BLaER1 treated with 17β-estradiol and CSF1 and Interleukin-3, amounts not matched to agents 10 nM and 100 nM (cell line): ENCODE measurements around the gene PPA2.
A peak's percentile ranks its signal among the peaks of the same experiment; 100 is the strongest.
"Not testable (repeated sequence)": the region's sequence is repeated elsewhere in the genome, so short reads cannot be mapped to it uniquely, and the experiment has no call there.

ENCODE experiments used
- H3K27ac ChIP-seq, 11 experiments: shearing (Covaris generic); formaldehyde crosslinking; 2 replicates each; pipeline ENCODE4 v1.8.1; 2022
- H3K27me3 ChIP-seq, 11 experiments: shearing (Covaris generic); formaldehyde crosslinking; 2 replicates each; pipeline ENCODE4 v1.8.1; 2022
- H3K36me3 ChIP-seq, 11 experiments: shearing (Covaris generic); formaldehyde crosslinking; 2 replicates each; pipeline ENCODE4 v1.8.1; 2022
- H3K4me1 ChIP-seq, 10 experiments: shearing (Covaris generic); formaldehyde crosslinking; 2 replicates each; pipeline ENCODE4 v1.8.1; 2022
- H3K4me2 ChIP-seq, 11 experiments: shearing (Covaris generic); formaldehyde crosslinking; 2 replicates each; pipeline ENCODE4 v1.8.1; 2022
- H3K4me3 ChIP-seq, 10 experiments: shearing (Covaris generic); formaldehyde crosslinking; 2 replicates each; pipeline ENCODE4 v1.8.1; 2022
- H3K9ac ChIP-seq, 11 experiments: shearing (Covaris generic); formaldehyde crosslinking; 2 replicates each; pipeline ENCODE4 v1.8.1; 2022
- H3K9me3 ChIP-seq, 11 experiments: shearing (Covaris generic); formaldehyde crosslinking; replicated peaks in 1 of 11; 2 replicates each; pipeline ENCODE4 v1.8.1; 2022
- H4K20me1 ChIP-seq, 11 experiments: shearing (Covaris generic); formaldehyde crosslinking; 2 replicates each; pipeline ENCODE4 v1.8.1; 2022
- Cebpa-rat ChIP-seq, 11 experiments: shearing (Covaris generic); IDR thresholded peaks; 2 replicates each; pipeline ENCODE4 v1.8.1; 2022

Gene PPA2

GRCh38 chr4:105495667-105496066 lies 21.8 kb upstream of the PPA2 start:
- no peak overlapping the region for H3K27ac ChIP-seq
- no peaks in the 10 kb centered on the region for H3K4me1 ChIP-seq
- H3K9me3 ChIP-seq, result peaks cover 2 to 14% (median 7%) of the 10 kb centered on the region in 11 experiments; a peak in 19 of 22 replicates
- no peaks in the 10 kb centered on the region for H3K36me3 ChIP-seq
- H4K20me1 ChIP-seq, result no peaks in the 10 kb centered on the region
- H3K9ac ChIP-seq, result no peak overlapping the region
- H3K4me3 ChIP-seq, result no peak overlapping the region
- no peak for TF ChIP-seq Cebpa-rat (IDR thresholded peaks at IDR 0.05)
- no peak overlapping the region for H3K4me2 ChIP-seq
- no peaks in the 10 kb centered on the region for H3K27me3 ChIP-seq

GRCh38 chr4:105490523-105490922 lies 16.7 kb upstream of the PPA2 start:
- H3K9me3 ChIP-seq, result peaks cover 8 to 26% (median 13%) of the 10 kb centered on the region in 11 experiments; a peak in 17 of 22 replicates
- H3K4me1 ChIP-seq, result no peaks in the 10 kb centered on the region
- H3K27ac ChIP-seq, result no peak overlapping the region
- H3K36me3 ChIP-seq, result no peaks in the 10 kb centered on the region
- TF ChIP-seq Cebpa-rat (IDR thresholded peaks at IDR 0.05), result no peak
- no peaks in the 10 kb centered on the region for H4K20me1 ChIP-seq
- H3K4me2 ChIP-seq, result no peak overlapping the region
- no peak overlapping the region for H3K4me3 ChIP-seq
- no peaks in the 10 kb centered on the region for H3K27me3 ChIP-seq
- H3K9ac ChIP-seq, result no peak overlapping the region

DNA sequence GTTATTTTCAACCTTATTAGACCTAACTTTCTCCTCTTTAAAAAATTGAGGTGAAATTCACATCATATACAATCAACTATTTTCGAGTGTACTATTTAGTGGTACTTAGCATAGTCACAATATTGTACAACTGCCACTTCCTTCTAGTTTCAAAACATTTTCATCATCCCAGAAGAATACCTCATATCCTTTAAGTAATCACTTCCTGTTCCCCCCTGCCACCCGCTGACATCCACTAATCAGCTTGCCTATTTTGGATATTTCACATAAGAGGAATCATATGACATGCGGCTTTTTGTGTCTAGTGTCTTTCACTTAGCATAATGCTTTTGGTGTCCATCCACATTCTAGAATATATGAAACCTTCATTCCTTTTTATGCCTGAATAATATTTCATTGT lies 10.0 kb upstream of the PPA2 start:
- no peaks in the 10 kb centered on the region for H3K4me1 ChIP-seq
- no peak overlapping the region for H3K9ac ChIP-seq
- no peak overlapping the region for H3K4me3 ChIP-seq
- peaks cover 0 to 20% (median 2%) of the 10 kb centered on the region in 11 experiments; a peak in 14 of 22 replicates for H3K9me3 ChIP-seq
- TF ChIP-seq Cebpa-rat (IDR thresholded peaks at IDR 0.05), result no peak
- H3K27ac ChIP-seq, result no peak overlapping the region
- no peaks in the 10 kb centered on the region for H4K20me1 ChIP-seq
- no peak overlapping the region for H3K4me2 ChIP-seq
- H3K27me3 ChIP-seq, result no peaks in the 10 kb centered on the region
- H3K36me3 ChIP-seq, result no peaks in the 10 kb centered on the region

DNA sequence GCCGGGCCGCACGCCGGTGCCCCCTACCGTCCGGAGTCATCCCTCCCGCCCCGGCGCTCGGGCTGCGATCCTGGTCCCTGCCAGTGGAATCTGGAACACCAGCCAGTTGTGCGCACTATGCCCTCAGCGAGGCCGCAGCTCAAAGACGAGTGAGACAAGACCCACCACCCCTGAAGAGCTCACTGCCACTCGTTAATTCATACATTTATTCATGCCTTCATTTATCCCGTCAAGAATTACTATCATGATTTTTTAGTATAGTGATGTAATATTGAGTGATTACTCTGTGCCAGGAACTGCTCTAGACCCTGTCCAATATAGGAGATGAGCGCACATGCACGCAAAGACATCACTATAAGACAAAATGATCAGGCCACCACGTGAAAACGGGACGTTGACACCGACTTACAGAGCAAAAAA lies 247 bp upstream of the PPA2 start:
- H3K27ac ChIP-seq, result peak overlapping the region; percentile 84 to 99 (median 97)
- H3K9ac ChIP-seq, result peak overlapping the region; percentile 88 to 98 (median 97)

GRCh38 chr4:105472871-105473323 lies 965 bp downstream of the PPA2 start:
- Histone ChIP-seq H3K27ac (peak overlapping the region; percentile 84 to 99 (median 97)), H4K20me1 (peaks cover 0 to 50% (median 32%) of the 10 kb centered on the region in 11 experiments; a peak in 16 of 22 replicates), H3K4me2 (peak overlapping the region; percentile 77 to 96 (median 85)), H3K4me3 (peak overlapping the region; percentile 73 to 96 (median 93)), H3K36me3 (peaks cover 5 to 33% (median 22%) of the 10 kb centered on the region in 11 experiments; a peak in 21 of 22 replicates), H3K9ac (peak overlapping the region; percentile 88 to 98 (median 97)), H3K4me1 (peaks cover 17 to 37% (median 22%) of the 10 kb centered on the region in 10 experiments), H3K9me3 (peaks cover 0 to 7% (median 4%) of the 10 kb centered on the region in 11 experiments; a peak in 7 of 22 replicates), H3K27me3 (no peaks in the 10 kb centered on the region)
- no peak for TF ChIP-seq Cebpa-rat (IDR thresholded peaks at IDR 0.05)

More for the DNA sequence above, 247 bp upstream of the PPA2 start:
- Histone ChIP-seq H3K36me3 (peaks cover 0 to 21% (median 11%) of the 10 kb centered on the region in 11 experiments; a peak in 10 of 22 replicates), H3K4me2 (peak overlapping the region; percentile 77 to 96 (median 85); a peak in 18 of 22 replicates), H3K9me3 (no peaks in the 10 kb centered on the region), H4K20me1 (peaks cover 0 to 38% (median 29%) of the 10 kb centered on the region in 11 experiments; a peak in 15 of 22 replicates), H3K27me3 (no peaks in the 10 kb centered on the region), H3K4me3 (peak overlapping the region; percentile 73 to 96 (median 93)), H3K4me1 (peaks cover 17 to 37% (median 22%) of the 10 kb centered on the region in 10 experiments)
- no peak for TF ChIP-seq Cebpa-rat (IDR thresholded peaks at IDR 0.05)

- Histone ChIP-seq H3K36me3 (peaks cover 17 to 45% (median 34%) of the 10 kb centered on the region in 11 experiments), H3K9me3 (peaks cover 6 to 18% (median 15%) of the 10 kb centered on the region in 11 experiments; a peak in 20 of 22 replicates), H3K27me3 (no peaks in the 10 kb centered on the region), H3K4me2 (peak overlapping the region; percentile 77 to 96 (median 85)), H3K4me3 (peak overlapping the region; percentile 73 to 96 (median 93); a peak in 19 of 20 replicates), H3K27ac (peak overlapping the region; percentile 84 to 99 (median 97); a peak in 19 of 22 replicates), H3K4me1 (peaks cover 17 to 37% (median 22%) of the 10 kb centered on the region in 10 experiments), H4K20me1 (peaks cover 0 to 63% (median 36%) of the 10 kb centered on the region in 11 experiments; a peak in 16 of 22 replicates), H3K9ac (peak overlapping the region; percentile 88 to 98 (median 97); a peak in 21 of 22 replicates)
- TF ChIP-seq Cebpa-rat (IDR thresholded peaks at IDR 0.05), result no peak
Observed at GRCh38 chr4:105471566-105472176, 2.2 kb downstream of the PPA2 start.

GRCh38 chr4:105470766-105471165 lies 3.1 kb downstream of the PPA2 start:
- H3K9ac ChIP-seq, result peak overlapping the region in 3 of 11 experiments; percentile 96 to 98 (median 98); a peak in 3 of 22 replicates

GRCh38 chr4:105469736-105470135 lies 4.1 kb downstream of the PPA2 start:
- Histone ChIP-seq H3K9me3 (peaks cover 21 to 38% (median 32%) of the 10 kb centered on the region in 11 experiments), H3K36me3 (peaks cover 34 to 64% (median 53%) of the 10 kb centered on the region in 11 experiments), H3K9ac (no peak overlapping the region; a peak in 1 of 22 replicates)

More at GRCh38 chr4:105470766-105471165, 3.1 kb downstream of the PPA2 start:
- peaks cover 24 to 54% (median 43%) of the 10 kb centered on the region in 11 experiments for H3K36me3 ChIP-seq
- TF ChIP-seq Cebpa-rat (IDR thresholded peaks at IDR 0.05), result no peak
- H3K27ac ChIP-seq, result peak overlapping the region in 1 of 11 experiments; percentile 98; a peak in 3 of 22 replicates
- H3K4me1 ChIP-seq, result peaks cover 17 to 37% (median 22%) of the 10 kb centered on the region in 10 experiments
- peaks cover 0 to 69% (median 36%) of the 10 kb centered on the region in 11 experiments; a peak in 16 of 22 replicates for H4K20me1 ChIP-seq
- peaks cover 12 to 27% (median 23%) of the 10 kb centered on the region in 11 experiments; a peak in 20 of 22 replicates for H3K9me3 ChIP-seq
- H3K4me2 ChIP-seq, result peak overlapping the region in 9 of 11 experiments; percentile 84 to 96 (median 88); a peak in 17 of 22 replicates
- peak overlapping the region in 1 of 10 experiments; percentile 83; a peak in 2 of 20 replicates for H3K4me3 ChIP-seq
- no peaks in the 10 kb centered on the region for H3K27me3 ChIP-seq

DNA sequence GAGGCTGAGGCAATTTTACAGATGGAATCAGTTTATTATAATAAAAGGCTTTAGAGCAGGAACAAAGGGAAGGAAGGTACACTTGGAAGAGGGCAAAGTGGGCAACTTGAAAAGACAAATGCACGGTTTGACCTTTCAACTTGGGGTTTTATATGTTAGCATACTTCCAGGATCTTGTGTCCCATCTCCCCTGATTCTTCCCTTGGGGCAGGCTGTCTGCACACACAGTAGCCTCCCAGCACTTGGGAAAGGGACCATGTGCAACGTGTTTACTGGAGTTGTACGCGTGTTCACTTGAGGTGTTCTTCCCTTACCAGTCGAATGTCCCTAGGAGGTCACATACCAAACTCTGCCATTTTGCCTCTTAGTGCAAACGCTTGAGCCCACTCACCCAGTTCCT lies 7.3 kb downstream of the PPA2 start:
- Histone ChIP-seq H3K9me3 (peaks cover 43 to 64% (median 52%) of the 10 kb centered on the region in 11 experiments), H3K4me2 (no peak overlapping the region), H4K20me1 (peaks cover 0 to 80% (median 36%) of the 10 kb centered on the region in 11 experiments; a peak in 16 of 22 replicates), H3K27me3 (no peaks in the 10 kb centered on the region), H3K27ac (no peak overlapping the region), H3K4me3 (no peak overlapping the region), H3K4me1 (peaks cover 6 to 35% (median 12%) of the 10 kb centered on the region in 10 experiments; a peak in 19 of 20 replicates), H3K9ac (no peak overlapping the region), H3K36me3 (peaks cover 51 to 94% (median 84%) of the 10 kb centered on the region in 11 experiments)
- TF ChIP-seq Cebpa-rat (IDR thresholded peaks at IDR 0.05), result no peak

More at GRCh38 chr4:105469736-105470135, 4.1 kb downstream of the PPA2 start:
- Histone ChIP-seq H3K27me3 (no peaks in the 10 kb centered on the region), H3K4me3 (no peak overlapping the region), H3K4me2 (peak overlapping the region in 2 of 11 experiments; percentile 88 to 96; a peak in 3 of 22 replicates), H3K4me1 (peaks cover 17 to 37% (median 22%) of the 10 kb centered on the region in 10 experiments), H3K27ac (no peak overlapping the region), H4K20me1 (peaks cover 0 to 75% (median 36%) of the 10 kb centered on the region in 11 experiments; a peak in 16 of 22 replicates)
- no peak for TF ChIP-seq Cebpa-rat (IDR thresholded peaks at IDR 0.05)

GRCh38 chr4:105464563-105464962 lies 9.3 kb downstream of the PPA2 start:
- H4K20me1 ChIP-seq, result peaks cover 0 to 68% (median 20%) of the 10 kb centered on the region in 11 experiments; a peak in 13 of 22 replicates
- peaks cover 57 to 97% (median 81%) of the 10 kb centered on the region in 11 experiments for H3K36me3 ChIP-seq

More at GRCh38 chr4:105464563-105464962, 9.3 kb downstream of the PPA2 start:
- not testable (repeated sequence) for H3K4me2 ChIP-seq, H3K4me3 ChIP-seq, H3K27me3 ChIP-seq, H3K9ac ChIP-seq, H3K27ac ChIP-seq
- Histone ChIP-seq H3K9me3 (peaks cover 43 to 64% (median 52%) of the 10 kb centered on the region in 11 experiments), H3K4me1 (peaks cover 0 to 23% (median 11%) of the 10 kb centered on the region in 10 experiments; a peak in 12 of 20 replicates)
